ENCODE results near the gene PTCH1.

The PTCH1 gene

GRCh38 chr9:95498641-95499040 lies 18.1 kb downstream of the PTCH1 start:
- DNase-seq (ENCODE audit: low read depth in 2 of 2) = no peak

- no peak for DNase-seq (ENCODE audit: low read depth in 2 of 2)
Measured at GRCh38 chr9:95497772-95498171, 19.0 kb downstream of the PTCH1 start.

GRCh38 chr9:95496687-95497086 lies 20.1 kb downstream of the PTCH1 start:
- no peak for DNase-seq (ENCODE audit: low read depth in 2 of 2)

- DNase-seq (ENCODE audit: low read depth in 2 of 2) = no peak
Measured at GRCh38 chr9:95495961-95496360, 20.8 kb downstream of the PTCH1 start.

- no peak for DNase-seq (ENCODE audit: low read depth in 2 of 2)
Measured at GRCh38 chr9:95495529-95495928, 21.2 kb downstream of the PTCH1 start.

GRCh38 chr9:95494416-95495371 lies 22.1 kb downstream of the PTCH1 start:
- peak; percentile 65 to 70 for DNase-seq (ENCODE audit: low read depth in 2 of 2)

GRCh38 chr9:95494022-95494415 lies 22.8 kb downstream of the PTCH1 start:
- DNase-seq (ENCODE audit: low read depth in 2 of 2) = peak in 1 of 2 donors; percentile 15

- no peak for DNase-seq (ENCODE audit: low read depth in 2 of 2)
Measured at GRCh38 chr9:95493402-95493801, 23.4 kb downstream of the PTCH1 start.

- no peak for DNase-seq (ENCODE audit: low read depth in 2 of 2)
Measured at GRCh38 chr9:95491543-95492320, 25.0 kb downstream of the PTCH1 start.

- DNase-seq (ENCODE audit: low read depth in 2 of 2) = no peak
Measured at GRCh38 chr9:95488954-95489353, 27.8 kb downstream of the PTCH1 start.

- DNase-seq (ENCODE audit: low read depth in 2 of 2) = no peak
Measured at GRCh38 chr9:95486318-95486717, 30.5 kb downstream of the PTCH1 start.

- DNase-seq (ENCODE audit: low read depth in 2 of 2) = no peak
Measured at GRCh38 chr9:95484225-95484624, 32.5 kb downstream of the PTCH1 start.

GRCh38 chr9:95483431-95483830 lies 33.3 kb downstream of the PTCH1 start:
- DNase-seq (ENCODE audit: low read depth in 2 of 2) = no peak

GRCh38 chr9:95482621-95483020 lies 34.1 kb downstream of the PTCH1 start:
- DNase-seq (ENCODE audit: low read depth in 2 of 2) = no peak

GRCh38 chr9:95481000-95481399 lies 35.8 kb downstream of the PTCH1 start:
- no peak for DNase-seq (ENCODE audit: low read depth in 2 of 2)

GRCh38 chr9:95480346-95480745 lies 36.4 kb downstream of the PTCH1 start:
- DNase-seq (ENCODE audit: low read depth in 2 of 2) = no peak

GRCh38 chr9:95479330-95479729 lies 37.4 kb downstream of the PTCH1 start:
- no peak for DNase-seq (ENCODE audit: low read depth in 2 of 2)

- no peak for DNase-seq (ENCODE audit: low read depth in 2 of 2)
Measured at GRCh38 chr9:95478335-95478734, 38.4 kb downstream of the PTCH1 start.

- DNase-seq (ENCODE audit: low read depth in 2 of 2) = no peak
Measured at GRCh38 chr9:95477885-95478284, 38.9 kb downstream of the PTCH1 start.

- no peak for DNase-seq (ENCODE audit: low read depth in 2 of 2)
Measured at GRCh38 chr9:95477441-95477840, 39.3 kb downstream of the PTCH1 start.

GRCh38 chr9:95468791-95469190 lies 48.0 kb downstream of the PTCH1 start:
- DNase-seq (ENCODE audit: low read depth in 2 of 2) = no peak

GRCh38 chr9:95465115-95465514 lies 51.7 kb downstream of the PTCH1 start:
- no peak for DNase-seq (ENCODE audit: low read depth in 2 of 2)

Data from stimulated activated CD8-positive, alpha-beta memory T cell treated with anti-CD3 and anti-CD28 coated beads, Interleukin-2, amount 100 ng/mL, for 1 hour (primary cell).